ENCODE results near the gene ZNF543. TPM values are rescaled to one million over a fixed set of nuclear protein-coding genes. Genes with fewer than 3 reads are reported as not detected.

The ZNF543 gene
- 18.5 TPM for total RNA-seq

GRCh38 chr19:57320180-57321084, at the start of gene ZNF543:
Gene ZNF543 (plus strand): TSS chr19:57320472. CDS start chr19:57320854, 382 bp downstream.

GRCh38 chr19:57280165-57280961, 39.9 kb upstream of the ZNF543 start, which contains the start of gene ZNF460:
Gene ZNF460 (plus strand): TSS chr19:57280485. CDS start chr19:57280807, 322 bp downstream.

GRCh38 chr19:57350877-57351805, 30.9 kb downstream of the ZNF543 start, which contains the start of gene ZNF304:
Gene ZNF304 (plus strand): TSS chr19:57351271. CDS start chr19:57351665, 394 bp downstream.

GRCh38 chr19:57362997-57363687, 42.9 kb downstream of the ZNF543 start, which contains the start of the genes TRAPPC2B and ZNF547:
Gene TRAPPC2B (plus strand): TSS chr19:57363551. CDS start chr19:57364834, 1,283 bp downstream.
Gene ZNF547 (plus strand): TSS chr19:57363551. CDS start chr19:57368556, 5,005 bp downstream.

Other genes with a start within 250 kb of the ZNF543 start
- not detected for gene USP29, start 200.5 kb upstream of the ZNF543 start, total RNA-seq
- gene ZIM3, start 175.3 kb upstream of the ZNF543 start, total RNA-seq = not detected
- not detected for gene DUXA, start 153.0 kb upstream of the ZNF543 start, total RNA-seq
- gene ZNF264, start 129.0 kb upstream of the ZNF543 start, total RNA-seq = 45.8 TPM
- 1.8 TPM for gene AURKC, start 89.4 kb upstream of the ZNF543 start, total RNA-seq
- gene ZNF805, start 79.8 kb upstream of the ZNF543 start, total RNA-seq = 29.7 TPM
- 106 TPM for gene ZNF460, start 40.0 kb upstream of the ZNF543 start, total RNA-seq
- 13.6 TPM for gene ZNF304, start 30.8 kb downstream of the ZNF543 start, total RNA-seq
- gene TRAPPC2B, start 43.1 kb downstream of the ZNF543 start, total RNA-seq = 17.0 TPM
- gene ZNF547, start 43.1 kb downstream of the ZNF543 start, total RNA-seq = 5.5 TPM
- gene ZNF548, start 69.4 kb downstream of the ZNF543 start, total RNA-seq = 37.1 TPM
- 29.5 TPM for gene ZNF17, start 90.7 kb downstream of the ZNF543 start, total RNA-seq
- gene ZNF749, start 114.9 kb downstream of the ZNF543 start, total RNA-seq = 23.0 TPM
- 1.8 TPM for gene VN1R1, start 136.7 kb downstream of the ZNF543 start, total RNA-seq
- 32.7 TPM for gene ZNF772, start 157.1 kb downstream of the ZNF543 start, total RNA-seq
- gene ZNF419, start 167.3 kb downstream of the ZNF543 start, total RNA-seq = 17.0 TPM
- gene ZNF773, start 179.5 kb downstream of the ZNF543 start, total RNA-seq = 15.8 TPM
- 12.1 TPM for gene ZNF549, start 206.9 kb downstream of the ZNF543 start, total RNA-seq
- gene ZNF550, start 239.4 kb downstream of the ZNF543 start, total RNA-seq = 14.8 TPM

Measured in metanephros (tissue), 1 donor.